WTC11 (cell line): ENCODE results near the gene NUDT14. TPM values are rescaled to one million over a fixed set of nuclear protein-coding genes. Genes with fewer than 3 reads are reported as not detected.
A peak's percentile ranks its signal among the peaks of the same experiment; 100 is the strongest.

Experiments used
- ATAC-seq: fragments of 200-7000 bp; cut with Tn5 transposase; 2 replicates; pipeline ENCODE4 v1.10.0; 2021; ENCODE audit warnings: mild to moderate bottlenecking, moderate library complexity
- CTCF ChIA-PET: fragments of 300-600 bp; sonication (Branson Sonifier 250); formaldehyde crosslinking; loops from one replicate; lab custom pipeline; 2021; ENCODE audit warnings: antibody characterized with exemption; lab: Charles Lee
- POLR2A ChIA-PET: fragments of 350-600 bp; sonication (Branson Sonifier 250); formaldehyde crosslinking; loops from one replicate; lab custom pipeline; 2021; ENCODE audit warnings: antibody characterized with exemption; lab: Charles Lee
- DNase-seq: peaks from one replicate; pipeline ENCODE4 v3.0.0; 2021; ENCODE audit warnings: low spot score
- H3K27ac Mint-ChIP-seq: 2 replicates; pipeline ENCODE4 v1.8.0; 2021; ENCODE audit warnings: mixed read lengths
- H3K27me3 Mint-ChIP-seq: 2 replicates; pipeline ENCODE4 v1.8.0; 2021; ENCODE audit warnings: low read depth, mild to moderate bottlenecking, moderate library complexity, mixed read lengths
- H3K36me3 Mint-ChIP-seq: 2 replicates; pipeline ENCODE4 v1.8.0; 2021; ENCODE audit warnings: mixed read lengths
- H3K4me1 Mint-ChIP-seq: 2 replicates; pipeline ENCODE4 v1.8.0; 2022; ENCODE audit warnings: mixed read lengths
- H3K4me3 Mint-ChIP-seq: 2 replicates; pipeline ENCODE4 v1.8.0; 2021; ENCODE audit warnings: mild to moderate bottlenecking, moderate library complexity, mixed read lengths
- H3K9me3 Mint-ChIP-seq: 2 replicates; pipeline ENCODE4 v1.8.0; 2021; ENCODE audit warnings: mixed read lengths
- CBFB ChIP-seq: sonication (generic); formaldehyde crosslinking; IDR thresholded peaks from 2 replicates; pipeline ENCODE4 v1.8.1; 2022; ENCODE audit warnings: mild to moderate bottlenecking, low read depth, missing genetic modification reagents
- ESRRA ChIP-seq: sonication (generic); formaldehyde crosslinking; IDR thresholded peaks from 2 replicates; pipeline ENCODE4 v1.8.1; 2022; ENCODE audit warnings: mild to moderate bottlenecking, missing genetic modification reagents, borderline replicate concordance
- FOXJ3 ChIP-seq: sonication (generic); formaldehyde crosslinking; IDR thresholded peaks from 2 replicates; pipeline ENCODE4 v1.9.0; 2021; ENCODE audit warnings: missing genetic modification reagents, mild to moderate bottlenecking, borderline replicate concordance
- GTF2I ChIP-seq: fragments of 250-450 bp; sonication (Bioruptor Pico); conservative IDR thresholded peaks from 2 replicates; pipeline ENCODE4 v1.4.0; 2021; ENCODE audit warnings: mild to moderate bottlenecking
- HMGA2 ChIP-seq: fragments of 250-450 bp; sonication (Bioruptor Pico); IDR thresholded peaks from 2 replicates; pipeline ENCODE4 v1.4.0; 2021; ENCODE audit warnings: mild to moderate bottlenecking, moderate library complexity
- IRF1 ChIP-seq: sonication (generic); formaldehyde crosslinking; IDR thresholded peaks from 2 replicates; pipeline ENCODE4 v1.8.0; 2023; ENCODE audit warnings: missing genetic modification reagents
- JAZF1 ChIP-seq: fragments of 250-450 bp; sonication (Bioruptor Pico); IDR thresholded peaks from 2 replicates; pipeline ENCODE4 v1.9.0; 2021; ENCODE audit warnings: moderate library complexity, mild to moderate bottlenecking, inconsistent platforms
- JUN ChIP-seq: sonication (generic); formaldehyde crosslinking; IDR thresholded peaks from 2 replicates; pipeline ENCODE4 v1.8.0; 2023; ENCODE audit warnings: mild to moderate bottlenecking, missing genetic modification reagents
- KAT7 ChIP-seq: sonication (generic); formaldehyde crosslinking; IDR thresholded peaks from 2 replicates; pipeline ENCODE4 v1.8.1; 2023; ENCODE audit warnings: missing genetic modification reagents, mild to moderate bottlenecking, borderline replicate concordance
- MYBL2 ChIP-seq: sonication (generic); formaldehyde crosslinking; IDR thresholded peaks from 2 replicates; pipeline ENCODE4 v1.8.1; 2023; ENCODE audit warnings: mild to moderate bottlenecking, moderate library complexity, missing genetic modification reagents
- SOX15 ChIP-seq: fragments of 250-450 bp; sonication (Bioruptor Pico); IDR thresholded peaks from 2 replicates; pipeline ENCODE4 v1.9.0; 2021; ENCODE audit warnings: mild to moderate bottlenecking
- TEAD4 ChIP-seq: sonication (generic); formaldehyde crosslinking; IDR thresholded peaks from 2 replicates; pipeline ENCODE4 v1.8.0; 2022; ENCODE audit warnings: mild to moderate bottlenecking, missing genetic modification reagents
- ZNF232 ChIP-seq: sonication (generic); formaldehyde crosslinking; IDR thresholded peaks from 2 replicates; pipeline ENCODE4 v1.8.0; 2022; ENCODE audit warnings: mild to moderate bottlenecking, missing genetic modification reagents
- ZNF396 ChIP-seq: fragments of 250-450 bp; sonication (Bioruptor Pico); IDR thresholded peaks from 2 replicates; pipeline ENCODE4 v1.8.0; 2021; ENCODE audit warnings: mild to moderate bottlenecking, moderate library complexity, borderline replicate concordance
- total RNA-seq: library from RNA; stranded (reverse); gene quantifications from 3 replicates; pipeline ENCODE4 v1.2.3, GENCODE V29; 2021
- TF ChIP-seq, protein P1 (sequence below): sonication (generic); formaldehyde crosslinking; IDR thresholded peaks from 2 replicates; pipeline ENCODE4 v1.8.1; 2022; ENCODE audit warnings: missing genetic modification reagents, borderline replicate concordance
- TF ChIP-seq, protein P2 (sequence below): fragments of 200-600 bp; IDR thresholded peaks from 2 replicates; pipeline ENCODE4 v1.8.0; 2022; ENCODE audit warnings: antibody characterized with exemption
- TF ChIP-seq, protein P3 (sequence below): sonication (generic); formaldehyde crosslinking; IDR thresholded peaks from 2 replicates; pipeline ENCODE4 v1.8.0; 2023; ENCODE audit warnings: missing genetic modification reagents, mild to moderate bottlenecking, borderline replicate concordance
- TF ChIP-seq, protein P4 (sequence below): sonication (generic); formaldehyde crosslinking; IDR thresholded peaks from 2 replicates; pipeline ENCODE4 v1.8.1; 2023; ENCODE audit warnings: mild to moderate bottlenecking, missing genetic modification reagents
- TF ChIP-seq, protein P5 (sequence below): sonication (generic); formaldehyde crosslinking; IDR thresholded peaks from 2 replicates; pipeline ENCODE4 v1.8.0; 2022; ENCODE audit warnings: mild to moderate bottlenecking, missing genetic modification reagents

NUDT14 gene
- total RNA-seq, 1 experiment from 2014 or later = 35.4 TPM

DNA sequence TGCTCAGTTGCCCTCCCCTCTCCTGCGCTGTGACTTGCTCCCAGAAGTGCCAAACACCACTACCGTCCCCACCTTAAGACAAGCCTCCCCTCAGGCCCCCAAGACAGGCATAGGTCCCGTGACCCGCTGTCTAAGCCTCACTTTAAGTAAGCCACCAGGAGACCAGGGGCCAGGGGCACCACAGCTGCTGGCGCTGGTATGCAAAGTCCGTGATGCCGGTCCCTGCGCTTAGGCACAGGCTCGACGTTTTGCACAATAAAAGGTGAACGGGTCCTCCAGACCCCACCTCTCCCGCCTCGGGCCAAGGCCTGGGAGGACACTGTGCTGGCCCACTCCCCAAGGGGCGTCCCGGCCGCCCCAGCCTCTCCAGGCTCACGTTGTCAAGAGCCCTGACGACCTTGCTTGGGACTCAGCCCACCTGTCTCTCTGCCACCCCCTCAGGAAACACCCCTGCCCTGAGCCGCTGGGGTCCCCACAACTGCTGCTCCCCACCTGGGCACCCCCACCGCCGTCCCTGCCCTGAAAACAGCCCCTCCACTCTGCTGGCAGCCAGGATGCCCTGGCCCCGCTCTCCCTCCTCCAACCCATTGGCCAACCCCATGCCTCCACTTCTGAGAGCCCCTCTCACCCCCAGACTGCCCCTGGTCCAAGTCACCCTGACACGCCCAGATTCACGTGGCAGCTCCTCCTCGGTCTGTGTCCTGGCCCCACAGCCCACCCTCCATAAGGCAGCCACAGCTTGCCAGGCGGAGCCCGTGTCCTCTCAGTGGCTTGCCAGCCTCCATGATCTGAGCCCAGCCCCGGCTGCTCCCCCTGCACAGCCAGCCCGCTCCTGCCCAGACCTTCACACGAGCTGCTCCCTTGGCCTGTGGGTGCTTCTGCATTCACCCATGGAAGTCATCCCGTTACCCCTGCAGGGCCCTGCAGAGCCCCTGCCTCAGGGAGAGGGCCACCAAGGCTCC, 24.4 kb downstream of the NUDT14 start:
- POLR2A ChIA-PET = no interaction called here
- CTCF ChIA-PET = interaction anchor here (1.3 to 3.9 kb wide), 3 partner anchors 12 to 70 kb away, joined by 4 to 20 read pairs (median 8); partner anchors contain the start of gene JAG2
- no peaks in the 10 kb centered on the region for H3K36me3 Mint-ChIP-seq
- H3K9me3 Mint-ChIP-seq = no peaks in the 10 kb centered on the region
- TF ChIP-seq, protein P1, sequence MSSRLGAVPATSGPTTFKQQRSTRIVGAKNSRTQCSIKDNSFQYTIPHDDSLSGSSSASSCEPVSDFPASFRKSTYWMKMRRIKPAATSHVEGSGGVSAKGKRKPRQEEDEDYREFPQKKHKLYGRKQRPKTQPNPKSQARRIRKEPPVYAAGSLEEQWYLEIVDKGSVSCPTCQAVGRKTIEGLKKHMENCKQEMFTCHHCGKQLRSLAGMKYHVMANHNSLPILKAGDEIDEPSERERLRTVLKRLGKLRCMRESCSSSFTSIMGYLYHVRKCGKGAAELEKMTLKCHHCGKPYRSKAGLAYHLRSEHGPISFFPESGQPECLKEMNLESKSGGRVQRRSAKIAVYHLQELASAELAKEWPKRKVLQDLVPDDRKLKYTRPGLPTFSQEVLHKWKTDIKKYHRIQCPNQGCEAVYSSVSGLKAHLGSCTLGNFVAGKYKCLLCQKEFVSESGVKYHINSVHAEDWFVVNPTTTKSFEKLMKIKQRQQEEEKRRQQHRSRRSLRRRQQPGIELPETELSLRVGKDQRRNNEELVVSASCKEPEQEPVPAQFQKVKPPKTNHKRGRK (CRISPR knock-in tag) = no peak
- TF ChIP-seq ESRRA (CRISPR knock-in tag) (no peak), JUN (CRISPR knock-in tag) (no peak), ZNF232 (CRISPR knock-in tag) (no peak), GTF2I (no peak), HMGA2 (CRISPR knock-in tag) (no peak), ZNF396 (CRISPR knock-in tag) (no peak), CBFB (CRISPR knock-in tag) (no peak), IRF1 (no peak)
- TF ChIP-seq, protein P2, sequence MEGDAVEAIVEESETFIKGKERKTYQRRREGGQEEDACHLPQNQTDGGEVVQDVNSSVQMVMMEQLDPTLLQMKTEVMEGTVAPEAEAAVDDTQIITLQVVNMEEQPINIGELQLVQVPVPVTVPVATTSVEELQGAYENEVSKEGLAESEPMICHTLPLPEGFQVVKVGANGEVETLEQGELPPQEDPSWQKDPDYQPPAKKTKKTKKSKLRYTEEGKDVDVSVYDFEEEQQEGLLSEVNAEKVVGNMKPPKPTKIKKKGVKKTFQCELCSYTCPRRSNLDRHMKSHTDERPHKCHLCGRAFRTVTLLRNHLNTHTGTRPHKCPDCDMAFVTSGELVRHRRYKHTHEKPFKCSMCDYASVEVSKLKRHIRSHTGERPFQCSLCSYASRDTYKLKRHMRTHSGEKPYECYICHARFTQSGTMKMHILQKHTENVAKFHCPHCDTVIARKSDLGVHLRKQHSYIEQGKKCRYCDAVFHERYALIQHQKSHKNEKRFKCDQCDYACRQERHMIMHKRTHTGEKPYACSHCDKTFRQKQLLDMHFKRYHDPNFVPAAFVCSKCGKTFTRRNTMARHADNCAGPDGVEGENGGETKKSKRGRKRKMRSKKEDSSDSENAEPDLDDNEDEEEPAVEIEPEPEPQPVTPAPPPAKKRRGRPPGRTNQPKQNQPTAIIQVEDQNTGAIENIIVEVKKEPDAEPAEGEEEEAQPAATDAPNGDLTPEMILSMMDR = no peak
- TF ChIP-seq, protein P3, sequence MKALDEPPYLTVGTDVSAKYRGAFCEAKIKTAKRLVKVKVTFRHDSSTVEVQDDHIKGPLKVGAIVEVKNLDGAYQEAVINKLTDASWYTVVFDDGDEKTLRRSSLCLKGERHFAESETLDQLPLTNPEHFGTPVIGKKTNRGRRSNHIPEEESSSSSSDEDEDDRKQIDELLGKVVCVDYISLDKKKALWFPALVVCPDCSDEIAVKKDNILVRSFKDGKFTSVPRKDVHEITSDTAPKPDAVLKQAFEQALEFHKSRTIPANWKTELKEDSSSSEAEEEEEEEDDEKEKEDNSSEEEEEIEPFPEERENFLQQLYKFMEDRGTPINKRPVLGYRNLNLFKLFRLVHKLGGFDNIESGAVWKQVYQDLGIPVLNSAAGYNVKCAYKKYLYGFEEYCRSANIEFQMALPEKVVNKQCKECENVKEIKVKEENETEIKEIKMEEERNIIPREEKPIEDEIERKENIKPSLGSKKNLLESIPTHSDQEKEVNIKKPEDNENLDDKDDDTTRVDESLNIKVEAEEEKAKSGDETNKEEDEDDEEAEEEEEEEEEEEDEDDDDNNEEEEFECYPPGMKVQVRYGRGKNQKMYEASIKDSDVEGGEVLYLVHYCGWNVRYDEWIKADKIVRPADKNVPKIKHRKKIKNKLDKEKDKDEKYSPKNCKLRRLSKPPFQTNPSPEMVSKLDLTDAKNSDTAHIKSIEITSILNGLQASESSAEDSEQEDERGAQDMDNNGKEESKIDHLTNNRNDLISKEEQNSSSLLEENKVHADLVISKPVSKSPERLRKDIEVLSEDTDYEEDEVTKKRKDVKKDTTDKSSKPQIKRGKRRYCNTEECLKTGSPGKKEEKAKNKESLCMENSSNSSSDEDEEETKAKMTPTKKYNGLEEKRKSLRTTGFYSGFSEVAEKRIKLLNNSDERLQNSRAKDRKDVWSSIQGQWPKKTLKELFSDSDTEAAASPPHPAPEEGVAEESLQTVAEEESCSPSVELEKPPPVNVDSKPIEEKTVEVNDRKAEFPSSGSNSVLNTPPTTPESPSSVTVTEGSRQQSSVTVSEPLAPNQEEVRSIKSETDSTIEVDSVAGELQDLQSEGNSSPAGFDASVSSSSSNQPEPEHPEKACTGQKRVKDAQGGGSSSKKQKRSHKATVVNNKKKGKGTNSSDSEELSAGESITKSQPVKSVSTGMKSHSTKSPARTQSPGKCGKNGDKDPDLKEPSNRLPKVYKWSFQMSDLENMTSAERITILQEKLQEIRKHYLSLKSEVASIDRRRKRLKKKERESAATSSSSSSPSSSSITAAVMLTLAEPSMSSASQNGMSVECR (CRISPR knock-in tag) = no peak
- TF ChIP-seq, all 79 proteins: peak for 0
- ATAC-seq (no peak), DNase-seq (no peak)
- Mint-ChIP-seq H3K27me3 (no peaks in the 10 kb centered on the region), H3K27ac (peak overlapping the region; percentile 32; the same call in 1 of the 2 replicates), H3K4me1 (no peaks in the 10 kb centered on the region; the same call in 1 of the 2 replicates), H3K4me3 (no peak overlapping the region)

DNA sequence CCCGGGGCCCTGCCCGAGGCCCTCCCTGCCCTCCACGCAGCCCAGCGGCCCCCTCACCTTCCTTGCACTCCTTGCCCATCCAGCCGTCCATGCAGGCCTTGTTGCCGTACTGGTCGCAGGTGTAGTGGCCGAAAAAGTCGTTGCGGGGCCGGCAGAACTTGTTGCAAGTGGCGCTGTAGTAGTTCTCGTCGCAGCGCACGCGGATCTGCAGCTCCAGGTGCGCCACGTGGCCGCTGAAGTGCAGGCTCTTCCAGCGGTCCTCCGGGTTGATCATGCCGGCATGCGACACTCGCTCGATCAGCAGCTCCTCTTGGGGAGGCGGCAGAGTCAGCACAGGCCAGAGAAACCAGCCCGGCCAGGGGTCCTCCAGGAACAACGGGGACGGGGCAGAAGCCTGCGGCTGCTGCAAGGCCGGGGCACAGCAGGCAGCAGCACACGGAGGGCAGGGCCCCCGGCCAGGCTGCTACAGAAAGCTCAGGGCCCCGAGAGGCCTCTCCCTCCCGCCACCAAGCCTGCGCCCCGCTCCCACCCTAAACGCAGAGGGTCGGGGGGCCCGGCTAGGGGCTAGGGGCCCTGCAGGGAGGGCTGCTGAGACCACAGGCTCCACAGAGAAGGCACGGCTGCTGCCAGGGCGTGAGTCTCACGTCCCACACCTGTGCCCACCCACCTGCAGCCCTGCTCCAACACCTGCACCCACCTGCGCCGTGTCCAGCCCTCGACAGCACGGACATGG, 25.3 kb downstream of the NUDT14 start:
- CTCF ChIA-PET = interaction anchor here (1.1 to 3.9 kb wide), 6 partner anchors 10 to 334 kb away, joined by 4 to 20 read pairs (median 6); partner anchors contain the start of gene JAG2
- TF ChIP-seq TEAD4 = no peak
- TF ChIP-seq, protein P4, sequence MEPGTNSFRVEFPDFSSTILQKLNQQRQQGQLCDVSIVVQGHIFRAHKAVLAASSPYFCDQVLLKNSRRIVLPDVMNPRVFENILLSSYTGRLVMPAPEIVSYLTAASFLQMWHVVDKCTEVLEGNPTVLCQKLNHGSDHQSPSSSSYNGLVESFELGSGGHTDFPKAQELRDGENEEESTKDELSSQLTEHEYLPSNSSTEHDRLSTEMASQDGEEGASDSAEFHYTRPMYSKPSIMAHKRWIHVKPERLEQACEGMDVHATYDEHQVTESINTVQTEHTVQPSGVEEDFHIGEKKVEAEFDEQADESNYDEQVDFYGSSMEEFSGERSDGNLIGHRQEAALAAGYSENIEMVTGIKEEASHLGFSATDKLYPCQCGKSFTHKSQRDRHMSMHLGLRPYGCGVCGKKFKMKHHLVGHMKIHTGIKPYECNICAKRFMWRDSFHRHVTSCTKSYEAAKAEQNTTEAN (CRISPR knock-in tag) = no peak
- no peak for TF ChIP-seq MYBL2
- TF ChIP-seq, protein P5, sequence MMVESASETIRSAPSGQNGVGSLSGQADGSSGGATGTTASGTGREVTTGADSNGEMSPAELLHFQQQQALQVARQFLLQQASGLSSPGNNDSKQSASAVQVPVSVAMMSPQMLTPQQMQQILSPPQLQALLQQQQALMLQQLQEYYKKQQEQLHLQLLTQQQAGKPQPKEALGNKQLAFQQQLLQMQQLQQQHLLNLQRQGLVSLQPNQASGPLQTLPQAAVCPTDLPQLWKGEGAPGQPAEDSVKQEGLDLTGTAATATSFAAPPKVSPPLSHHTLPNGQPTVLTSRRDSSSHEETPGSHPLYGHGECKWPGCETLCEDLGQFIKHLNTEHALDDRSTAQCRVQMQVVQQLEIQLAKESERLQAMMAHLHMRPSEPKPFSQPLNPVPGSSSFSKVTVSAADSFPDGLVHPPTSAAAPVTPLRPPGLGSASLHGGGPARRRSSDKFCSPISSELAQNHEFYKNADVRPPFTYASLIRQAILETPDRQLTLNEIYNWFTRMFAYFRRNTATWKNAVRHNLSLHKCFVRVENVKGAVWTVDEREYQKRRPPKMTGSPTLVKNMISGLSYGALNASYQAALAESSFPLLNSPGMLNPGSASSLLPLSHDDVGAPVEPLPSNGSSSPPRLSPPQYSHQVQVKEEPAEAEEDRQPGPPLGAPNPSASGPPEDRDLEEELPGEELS (CRISPR knock-in tag) = no peak
- no peak for TF ChIP-seq FOXJ3 (CRISPR knock-in tag)
- no peak for TF ChIP-seq JAZF1 (CRISPR knock-in tag)
- TF ChIP-seq SOX15 (CRISPR knock-in tag) = no peak
- TF ChIP-seq KAT7 (CRISPR knock-in tag) = no peak

More for the DNA sequence above, 25.3 kb downstream of the NUDT14 start:
- Mint-ChIP-seq H3K27me3 (no peaks in the 10 kb centered on the region), H3K9me3 (no peaks in the 10 kb centered on the region), H3K4me1 (no peaks in the 10 kb centered on the region; the same call in 1 of the 2 replicates), H3K36me3 (no peaks in the 10 kb centered on the region), H3K4me3 (no peak overlapping the region), H3K27ac (peak overlapping the region; percentile 53)
- ATAC-seq (no peak), DNase-seq (no peak)
- POLR2A ChIA-PET = no interaction called here
